ENCODE results near the gene AGBL1.

GRCh38 chr15:86159468-86159867, 79.8 kb downstream of the AGBL1 start:
- TF ChIP-seq, protein P1, sequence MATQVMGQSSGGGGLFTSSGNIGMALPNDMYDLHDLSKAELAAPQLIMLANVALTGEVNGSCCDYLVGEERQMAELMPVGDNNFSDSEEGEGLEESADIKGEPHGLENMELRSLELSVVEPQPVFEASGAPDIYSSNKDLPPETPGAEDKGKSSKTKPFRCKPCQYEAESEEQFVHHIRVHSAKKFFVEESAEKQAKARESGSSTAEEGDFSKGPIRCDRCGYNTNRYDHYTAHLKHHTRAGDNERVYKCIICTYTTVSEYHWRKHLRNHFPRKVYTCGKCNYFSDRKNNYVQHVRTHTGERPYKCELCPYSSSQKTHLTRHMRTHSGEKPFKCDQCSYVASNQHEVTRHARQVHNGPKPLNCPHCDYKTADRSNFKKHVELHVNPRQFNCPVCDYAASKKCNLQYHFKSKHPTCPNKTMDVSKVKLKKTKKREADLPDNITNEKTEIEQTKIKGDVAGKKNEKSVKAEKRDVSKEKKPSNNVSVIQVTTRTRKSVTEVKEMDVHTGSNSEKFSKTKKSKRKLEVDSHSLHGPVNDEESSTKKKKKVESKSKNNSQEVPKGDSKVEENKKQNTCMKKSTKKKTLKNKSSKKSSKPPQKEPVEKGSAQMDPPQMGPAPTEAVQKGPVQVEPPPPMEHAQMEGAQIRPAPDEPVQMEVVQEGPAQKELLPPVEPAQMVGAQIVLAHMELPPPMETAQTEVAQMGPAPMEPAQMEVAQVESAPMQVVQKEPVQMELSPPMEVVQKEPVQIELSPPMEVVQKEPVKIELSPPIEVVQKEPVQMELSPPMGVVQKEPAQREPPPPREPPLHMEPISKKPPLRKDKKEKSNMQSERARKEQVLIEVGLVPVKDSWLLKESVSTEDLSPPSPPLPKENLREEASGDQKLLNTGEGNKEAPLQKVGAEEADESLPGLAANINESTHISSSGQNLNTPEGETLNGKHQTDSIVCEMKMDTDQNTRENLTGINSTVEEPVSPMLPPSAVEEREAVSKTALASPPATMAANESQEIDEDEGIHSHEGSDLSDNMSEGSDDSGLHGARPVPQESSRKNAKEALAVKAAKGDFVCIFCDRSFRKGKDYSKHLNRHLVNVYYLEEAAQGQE (IDR thresholded peaks at IDR 0.05; ENCODE audit: unreplicated experiment) = no peak
- no peak for TF ChIP-seq CTCF (conservative IDR thresholded peaks at IDR 0.05; ENCODE audit: low read depth in 2 of 2)

All from GM23338 (cell line).